Measurements from ENCODE around the gene PHF21B. TPM values are rescaled to one million over a fixed set of nuclear protein-coding genes. Genes with fewer than 3 reads are reported as not detected.

The PHF21B gene
- total and polyA plus RNA-seq, 5 donors from 2014 or later: not detected

DNA sequence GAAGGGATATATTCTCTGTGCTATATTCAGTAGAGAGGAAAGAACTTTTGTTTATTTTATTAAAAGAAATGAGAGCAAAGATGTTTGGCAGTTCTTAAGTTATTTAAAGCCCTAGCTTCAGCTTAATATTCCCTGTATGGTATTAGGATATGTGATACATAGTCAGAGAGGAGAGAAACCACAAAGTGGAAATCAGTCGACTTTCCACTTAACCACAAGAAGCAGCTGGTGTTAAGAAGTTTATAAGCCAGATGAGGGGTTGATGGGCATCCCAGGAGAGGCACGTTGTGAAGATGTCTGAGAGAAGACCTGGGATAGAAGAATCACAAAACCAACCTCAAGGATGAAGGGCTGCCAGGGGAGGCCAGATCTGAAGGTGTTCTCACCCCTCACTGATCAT lies 23.3 kb upstream of the PHF21B start:
- H3K27me3 Mint-ChIP-seq: peaks cover 6% of the 10 kb centered on the region
- no peaks in the 10 kb centered on the region for H3K9me3 Mint-ChIP-seq

DNA sequence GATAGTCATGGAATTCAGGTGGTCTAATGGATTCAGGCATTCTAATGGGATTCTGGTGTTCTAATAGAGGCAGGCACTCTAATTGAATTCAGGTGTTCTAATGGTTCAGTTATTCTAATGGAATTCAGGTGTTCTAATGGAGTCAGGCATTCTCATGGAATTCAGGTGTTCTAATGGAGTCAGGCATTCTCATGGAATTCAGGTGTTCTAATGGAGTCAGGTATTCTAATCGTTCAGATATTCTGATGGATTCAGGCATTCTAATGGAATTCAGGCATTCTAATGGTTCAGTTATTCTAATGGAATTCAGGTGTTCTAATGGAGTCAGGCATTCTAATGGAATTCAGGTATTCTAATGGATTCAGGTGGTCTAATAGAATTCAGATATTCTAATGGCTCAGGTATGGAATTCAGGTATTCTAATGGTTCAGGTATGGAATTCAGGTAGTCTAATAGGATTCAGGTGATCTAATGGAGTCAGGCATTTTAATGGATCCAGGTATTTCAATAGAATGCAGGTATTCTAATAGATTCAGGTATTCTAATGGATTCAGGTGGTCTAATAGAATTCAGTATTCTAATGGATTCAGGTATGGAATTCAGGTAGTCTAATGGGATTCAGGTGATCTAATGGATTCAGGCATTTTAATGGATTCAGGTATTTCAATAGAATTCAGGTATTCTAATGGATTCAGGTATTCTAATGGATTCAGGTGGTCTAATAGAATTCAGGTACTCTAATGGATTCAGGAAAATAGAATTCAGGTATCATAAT lies 22.0 kb upstream of the PHF21B start:
- Mint-ChIP-seq H3K9me3 (peaks cover 0 to 2% (median 0%) of the 10 kb centered on the region in 7 donors), H3K4me3 (no peak overlapping the region), H3K27me3 (peaks cover 6% of the 10 kb centered on the region), H3K4me1 (no peaks in the 10 kb centered on the region), H3K27ac (no peak overlapping the region), H3K36me3 (no peaks in the 10 kb centered on the region)
- Histone ChIP-seq H3K4me3 (ENCODE audit: low read depth, low read length) (no peak overlapping the region), H3K4me1 (ENCODE audit: control insufficient read depth, insufficient read depth, low read length, poor library complexity, severe bottlenecking) (no peaks in the 10 kb centered on the region), H3K27ac (ENCODE audit: insufficient read depth, low read length, poor library complexity, severe bottlenecking) (no peak overlapping the region), H3K9me3 (ENCODE audit: control insufficient read depth in 2 of 2, low read length in 2 of 2) (no peaks in the 10 kb centered on the region), H3K27me3 (ENCODE audit: control insufficient read depth, insufficient read depth, low read length) (no peaks in the 10 kb centered on the region), H3K36me3 (ENCODE audit: control insufficient read depth, insufficient read depth, low read length) (no peaks in the 10 kb centered on the region)
- ATAC-seq (ENCODE audit: low read depth in 2 of 2): no peak
- no peak for DNase-seq

More for the DNA sequence above, 23.3 kb upstream of the PHF21B start:
- Mint-ChIP-seq H3K4me3 (no peak overlapping the region), H3K27ac (no peak overlapping the region), H3K36me3 (no peaks in the 10 kb centered on the region), H3K4me1 (no peaks in the 10 kb centered on the region)
- Histone ChIP-seq H3K4me1 (ENCODE audit: control insufficient read depth, insufficient read depth, low read length, poor library complexity, severe bottlenecking) (no peaks in the 10 kb centered on the region), H3K36me3 (ENCODE audit: control insufficient read depth, insufficient read depth, low read length) (no peaks in the 10 kb centered on the region), H3K4me3 (ENCODE audit: low read depth, low read length) (no peak overlapping the region), H3K27me3 (ENCODE audit: control insufficient read depth, insufficient read depth, low read length) (no peaks in the 10 kb centered on the region), H3K9me3 (ENCODE audit: control insufficient read depth in 2 of 2, low read length in 2 of 2) (no peaks in the 10 kb centered on the region), H3K27ac (ENCODE audit: insufficient read depth, low read length, poor library complexity, severe bottlenecking) (no peak overlapping the region)
- ATAC-seq (ENCODE audit: low read depth in 2 of 2) (no peak), DNase-seq (no peak)

DNA sequence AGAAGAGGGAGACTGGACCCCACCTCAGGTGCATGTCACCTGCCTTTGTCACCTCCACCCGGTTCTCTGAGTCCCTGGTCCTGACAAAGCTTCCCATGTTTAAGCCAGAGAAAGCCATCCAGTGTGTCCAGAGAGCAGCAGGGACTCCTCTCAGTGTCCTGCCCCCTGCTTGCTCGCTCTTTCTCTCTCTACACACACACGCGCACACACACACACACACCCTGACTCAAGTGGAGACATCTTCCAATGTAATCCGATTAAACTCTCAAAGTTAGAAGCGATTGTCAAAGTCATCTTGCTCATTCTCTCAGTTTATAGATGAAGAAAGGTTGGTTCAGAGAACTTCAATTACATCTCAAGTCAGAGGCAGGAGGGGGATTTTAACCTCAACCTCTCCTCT lies 19.7 kb upstream of the PHF21B start:
- Mint-ChIP-seq H3K9me3 (peaks cover 0 to 2% (median 0%) of the 10 kb centered on the region in 7 donors), H3K36me3 (no peaks in the 10 kb centered on the region), H3K27me3 (peaks cover 6% of the 10 kb centered on the region), H3K4me1 (no peaks in the 10 kb centered on the region), H3K27ac (no peak overlapping the region), H3K4me3 (no peak overlapping the region)
- Histone ChIP-seq H3K9me3 (ENCODE audit: control insufficient read depth in 2 of 2, low read length in 2 of 2) (no peaks in the 10 kb centered on the region), H3K4me1 (ENCODE audit: control insufficient read depth, insufficient read depth, low read length, poor library complexity, severe bottlenecking) (no peaks in the 10 kb centered on the region), H3K27me3 (ENCODE audit: control insufficient read depth, insufficient read depth, low read length) (no peaks in the 10 kb centered on the region), H3K27ac (ENCODE audit: insufficient read depth, low read length, poor library complexity, severe bottlenecking) (no peak overlapping the region), H3K36me3 (ENCODE audit: control insufficient read depth, insufficient read depth, low read length) (no peaks in the 10 kb centered on the region), H3K4me3 (ENCODE audit: low read depth, low read length) (no peak overlapping the region)
- ATAC-seq (ENCODE audit: low read depth in 2 of 2) (no peak), DNase-seq (no peak)

DNA sequence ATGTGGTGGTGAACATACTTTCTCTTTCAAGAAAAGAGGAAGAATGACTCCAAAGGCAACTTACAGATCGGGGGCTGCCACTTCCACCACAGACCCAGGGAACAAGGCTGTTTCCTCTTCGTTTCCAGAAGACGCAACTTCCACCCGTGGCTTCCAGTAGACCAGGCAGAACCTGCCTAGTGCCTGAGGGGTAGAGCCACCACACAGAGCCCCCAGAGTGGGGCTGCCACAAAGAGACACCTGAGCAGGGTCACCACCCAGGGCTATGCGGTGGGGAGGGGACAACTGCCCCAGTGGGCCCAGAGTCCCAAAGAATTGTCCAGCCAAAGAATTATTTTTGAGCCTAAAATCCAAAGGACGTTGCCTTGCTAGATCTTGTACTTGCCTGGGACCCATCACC lies 16.7 kb upstream of the PHF21B start:
- ATAC-seq (ENCODE audit: low read depth in 2 of 2): no peak
- Histone ChIP-seq H3K36me3 (ENCODE audit: control insufficient read depth, insufficient read depth, low read length) (no peaks in the 10 kb centered on the region), H3K27ac (ENCODE audit: insufficient read depth, low read length, poor library complexity, severe bottlenecking) (no peak overlapping the region), H3K27me3 (ENCODE audit: control insufficient read depth, insufficient read depth, low read length) (no peaks in the 10 kb centered on the region), H3K4me3 (ENCODE audit: low read depth, low read length) (no peak overlapping the region), H3K9me3 (ENCODE audit: control insufficient read depth in 2 of 2, low read length in 2 of 2) (no peaks in the 10 kb centered on the region), H3K4me1 (ENCODE audit: control insufficient read depth, insufficient read depth, low read length, poor library complexity, severe bottlenecking) (no peaks in the 10 kb centered on the region)
- H3K4me1 Mint-ChIP-seq: no peaks in the 10 kb centered on the region
- H3K9me3 Mint-ChIP-seq: peaks cover 0 to 2% (median 0%) of the 10 kb centered on the region in 7 donors
- H3K27me3 Mint-ChIP-seq: peaks cover 4% of the 10 kb centered on the region
- no peak for DNase-seq
- H3K27ac Mint-ChIP-seq: no peak overlapping the region
- H3K4me3 Mint-ChIP-seq: no peak overlapping the region
- no peaks in the 10 kb centered on the region for H3K36me3 Mint-ChIP-seq

DNA sequence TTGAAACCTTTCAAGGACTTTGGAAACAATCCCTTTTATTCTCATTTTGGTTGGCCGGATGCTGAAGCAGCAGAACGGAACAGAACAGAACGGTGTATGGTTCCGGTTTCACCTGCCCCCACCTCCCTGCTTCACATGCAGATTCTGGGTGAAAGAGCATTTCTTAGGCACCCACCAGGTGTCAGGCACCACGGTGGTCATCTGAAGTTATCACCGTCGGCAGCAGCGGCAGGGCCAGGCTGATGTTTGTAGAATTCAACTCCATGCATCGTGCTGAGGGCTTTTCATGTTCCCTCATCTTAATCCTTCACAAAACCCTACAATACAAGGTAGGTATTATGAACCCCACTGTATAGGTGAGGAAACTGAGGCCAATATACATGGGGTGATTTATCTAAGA lies 13.6 kb upstream of the PHF21B start:
- no peaks in the 10 kb centered on the region for H3K9me3 ChIP-seq (ENCODE audit: control insufficient read depth in 2 of 2, low read length in 2 of 2)
- Mint-ChIP-seq H3K27ac (no peak overlapping the region), H3K4me3 (no peak overlapping the region), H3K4me1 (no peaks in the 10 kb centered on the region), H3K9me3 (peaks cover 0 to 2% (median 0%) of the 10 kb centered on the region in 7 donors), H3K36me3 (no peaks in the 10 kb centered on the region), H3K27me3 (peaks cover 4% of the 10 kb centered on the region)
- ATAC-seq (ENCODE audit: low read depth in 2 of 2) (no peak), DNase-seq (no peak)
- no peaks in the 10 kb centered on the region for H3K27me3 ChIP-seq (ENCODE audit: control insufficient read depth, insufficient read depth, low read length)
- H3K27ac ChIP-seq (ENCODE audit: insufficient read depth, low read length, poor library complexity, severe bottlenecking): no peak overlapping the region
- H3K4me1 ChIP-seq (ENCODE audit: control insufficient read depth, insufficient read depth, low read length, poor library complexity, severe bottlenecking): no peaks in the 10 kb centered on the region
- H3K4me3 ChIP-seq (ENCODE audit: low read depth, low read length): no peak overlapping the region
- no peaks in the 10 kb centered on the region for H3K36me3 ChIP-seq (ENCODE audit: control insufficient read depth, insufficient read depth, low read length)

DNA sequence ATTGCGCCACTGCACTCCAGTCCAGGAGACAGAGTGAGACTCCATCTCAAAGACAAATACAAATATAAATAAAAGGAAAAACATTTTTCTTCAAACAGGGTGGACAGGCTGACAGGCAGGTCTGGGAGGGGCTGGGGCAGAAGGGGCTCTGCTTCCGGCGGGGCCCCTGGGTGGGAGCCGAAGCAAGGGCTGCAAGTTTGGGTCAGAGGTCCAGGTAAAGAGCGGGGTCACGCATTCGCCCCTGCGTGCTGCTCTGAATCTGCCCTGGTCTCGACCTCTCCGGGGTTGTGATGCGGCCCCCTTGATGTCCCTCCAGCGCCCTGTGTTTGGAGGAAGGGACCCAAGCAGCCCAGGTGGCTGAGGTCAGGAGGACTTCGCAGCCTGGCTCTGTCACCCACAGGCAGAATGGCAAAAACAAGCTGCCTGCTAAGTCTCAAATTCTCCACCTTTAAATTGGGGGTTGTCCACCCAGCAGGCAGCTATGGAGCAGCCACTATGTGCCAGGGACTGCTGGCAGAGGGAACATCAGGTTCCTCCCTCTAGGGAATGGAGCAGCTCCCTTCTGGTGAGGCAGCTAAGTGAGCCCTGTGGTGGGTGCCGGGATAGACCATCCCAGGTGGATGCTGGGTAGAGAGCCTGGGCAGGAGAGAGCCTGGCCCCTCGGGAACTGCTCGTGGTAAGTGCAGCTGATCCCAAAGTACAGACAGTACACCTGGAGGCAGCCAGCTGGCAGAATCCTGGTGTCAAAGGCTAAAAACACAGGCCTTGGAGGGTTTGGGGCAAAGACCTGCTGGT lies 10.3 kb upstream of the PHF21B start:
- no peaks in the 10 kb centered on the region for H3K4me1 Mint-ChIP-seq
- ATAC-seq (ENCODE audit: low read depth in 2 of 2): no peak
- Histone ChIP-seq H3K9me3 (ENCODE audit: control insufficient read depth in 2 of 2, low read length in 2 of 2) (no peaks in the 10 kb centered on the region), H3K4me1 (ENCODE audit: control insufficient read depth, insufficient read depth, low read length, poor library complexity, severe bottlenecking) (no peaks in the 10 kb centered on the region), H3K36me3 (ENCODE audit: control insufficient read depth, insufficient read depth, low read length) (no peaks in the 10 kb centered on the region), H3K4me3 (ENCODE audit: low read depth, low read length) (no peak overlapping the region), H3K27ac (ENCODE audit: insufficient read depth, low read length, poor library complexity, severe bottlenecking) (no peak overlapping the region), H3K27me3 (ENCODE audit: control insufficient read depth, insufficient read depth, low read length) (no peaks in the 10 kb centered on the region)
- H3K36me3 Mint-ChIP-seq: no peaks in the 10 kb centered on the region
- DNase-seq: no peak
- H3K9me3 Mint-ChIP-seq: no peaks in the 10 kb centered on the region
- no peak overlapping the region for H3K27ac Mint-ChIP-seq
- no peak overlapping the region for H3K4me3 Mint-ChIP-seq
- peaks cover 13% of the 10 kb centered on the region for H3K27me3 Mint-ChIP-seq

DNA sequence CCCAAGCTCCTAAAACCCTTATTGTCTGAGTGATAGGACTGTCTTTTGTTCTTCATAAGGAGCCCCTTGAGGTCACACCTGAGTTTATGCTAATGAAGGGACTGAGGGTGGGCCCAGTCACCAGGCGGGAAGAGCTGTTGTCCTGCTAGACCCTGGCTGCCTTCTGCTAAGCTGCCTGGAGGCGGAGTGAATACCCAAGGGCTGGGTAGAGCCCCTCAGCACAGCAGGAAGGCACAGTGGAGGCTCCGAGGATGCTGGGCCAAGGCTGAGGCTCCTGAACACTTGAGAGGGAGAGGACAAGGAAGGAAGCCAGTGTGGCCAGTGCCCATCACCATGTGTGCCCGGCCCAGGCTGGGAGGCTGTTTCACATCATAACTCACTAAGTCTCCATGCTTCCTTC lies 4.8 kb upstream of the PHF21B start:
- Histone ChIP-seq H3K4me1 (ENCODE audit: control insufficient read depth, insufficient read depth, low read length, poor library complexity, severe bottlenecking) (peaks cover 4% of the 10 kb centered on the region), H3K4me3 (ENCODE audit: low read depth, low read length) (no peak overlapping the region), H3K36me3 (ENCODE audit: control insufficient read depth, insufficient read depth, low read length) (no peaks in the 10 kb centered on the region), H3K27ac (ENCODE audit: insufficient read depth, low read length, poor library complexity, severe bottlenecking) (no peak overlapping the region), H3K9me3 (ENCODE audit: control insufficient read depth in 2 of 2, low read length in 2 of 2) (no peaks in the 10 kb centered on the region), H3K27me3 (ENCODE audit: control insufficient read depth, insufficient read depth, low read length) (peaks cover 8% of the 10 kb centered on the region)
- no peak for ATAC-seq (ENCODE audit: low read depth in 2 of 2)
- Mint-ChIP-seq H3K9me3 (peaks cover 0 to 2% (median 0%) of the 10 kb centered on the region in 7 donors), H3K4me1 (peaks cover 0 to 9% (median 6%) of the 10 kb centered on the region in 4 donors), H3K27me3 (peaks cover 32% of the 10 kb centered on the region), H3K36me3 (no peaks in the 10 kb centered on the region), H3K4me3 (no peak overlapping the region), H3K27ac (no peak overlapping the region)
- DNase-seq: no peak

Measured in CD4-positive, CD25-positive, alpha-beta regulatory T cell (primary cell).